GM19240 (cell line): Measurements from ENCODE around the gene IQGAP2.

ENCODE experiments used
- DNase-seq: peaks from one replicate; pipeline ENCODE4 v3.0.0; 2011; ENCODE audit warnings: low spot score; ENCODE audit not compliant: insufficient read length

The IQGAP2 gene

GRCh38 chr5:76383126-76383832, 19.8 kb upstream of the IQGAP2 start:
- no peak for DNase-seq

GRCh38 chr5:76384189-76384588, 18.9 kb upstream of the IQGAP2 start:
- no peak for DNase-seq

- no peak for DNase-seq
Observed at GRCh38 chr5:76384705-76385104, 18.4 kb upstream of the IQGAP2 start.

GRCh38 chr5:76385540-76385939, 17.5 kb upstream of the IQGAP2 start:
- DNase-seq = no peak

- DNase-seq = no peak
Observed at GRCh38 chr5:76386360-76386759, 16.7 kb upstream of the IQGAP2 start.

GRCh38 chr5:76388236-76388635, 14.8 kb upstream of the IQGAP2 start:
- no peak for DNase-seq

GRCh38 chr5:76388791-76389512, 14.1 kb upstream of the IQGAP2 start:
- DNase-seq = no peak

- DNase-seq = no peak
Observed at GRCh38 chr5:76389513-76390154, 13.5 kb upstream of the IQGAP2 start.

- DNase-seq = no peak
Observed at GRCh38 chr5:76391014-76391413, 12.1 kb upstream of the IQGAP2 start.

- no peak for DNase-seq
Observed at GRCh38 chr5:76393035-76393680, 9.9 kb upstream of the IQGAP2 start.

- no peak for DNase-seq
Observed at GRCh38 chr5:76397200-76397599, 5.9 kb upstream of the IQGAP2 start.

GRCh38 chr5:76399268-76399667, 3.8 kb upstream of the IQGAP2 start:
- no peak for DNase-seq

GRCh38 chr5:76400466-76400865, 2.6 kb upstream of the IQGAP2 start:
- no peak for DNase-seq

- peak; percentile 19 for DNase-seq
Observed at GRCh38 chr5:76401801-76402250, 1.3 kb upstream of the IQGAP2 start.

- DNase-seq = peak; percentile 51
Observed at GRCh38 chr5:76402251-76402885, 717 bp upstream of the IQGAP2 start.

- DNase-seq = no peak
Observed at GRCh38 chr5:76403766-76404222, 709 bp downstream of the IQGAP2 start.

GRCh38 chr5:76404223-76405211, 1.4 kb downstream of the IQGAP2 start:
- no peak for DNase-seq

- no peak for DNase-seq
Observed at GRCh38 chr5:76406014-76406413, 2.9 kb downstream of the IQGAP2 start.

GRCh38 chr5:76406673-76407072, 3.6 kb downstream of the IQGAP2 start:
- no peak for DNase-seq

GRCh38 chr5:76408104-76408654, 5.1 kb downstream of the IQGAP2 start:
- no peak for DNase-seq
